K562 (cell line): ENCODE data around the gene PPP1R16B. TPM values are rescaled to one million over a fixed set of nuclear protein-coding genes. Genes with fewer than 3 reads are reported as not detected.

Experiments used
- ATAC-seq: fragments of 200-7000 bp; cut with Tn5 transposase; 3 replicates; pipeline ENCODE4 v1.9.1; 2020; ENCODE audit warnings: moderate library complexity
- BruUV-seq: library from RNA; stranded (reverse); fragments of 400-500 nt; replicated peaks from 2 replicates; lab custom pipeline; 2021; lab: Mats Ljungman, UMichigan
- CTCF ChIA-PET: fragments of 300-600 bp; formaldehyde crosslinking; extraction: SDS; loops from one replicate; lab custom pipeline; 2021; ENCODE audit warnings: low intra/inter-chr PET ratio; lab: Yijun Ruan, JAX
- POLR2A ChIA-PET: fragments of 300-600, 350-650 bp; sonication (Branson Sonifier 250); formaldehyde crosslinking; extraction: SDS; loops from one replicate; lab custom pipeline; 2021; ENCODE audit warnings: antibody characterized with exemption, inconsistent platforms; lab: Yijun Ruan, JAX
- DNase-seq, 4 experiments: peaks; one replicate each; pipeline versions ENCODE4 v3.0.0 to v3.0.0-alpha.2; 2011 to 2018; ENCODE audit warnings: low spot score in 3 of 4, mixed read lengths in 3 of 4; ENCODE audit errors: extremely low read depth in 1 of 4
- FAIRE-seq: peaks from 2 replicates; lab custom pipeline; 2011; peaks lifted over from hg19 to GRCh38; lab: Jason Lieb, UNC
- H2AFZ ChIP-seq: 2 replicates; pipeline ENCODE4 v1.6.0; 2011; ENCODE audit warnings: low read depth, low read length, control low read depth, inconsistent platforms
- H3K27ac ChIP-seq: fragments of 200-600 bp; 3 replicates; pipeline ENCODE4 v1.8.0; 2011; ENCODE audit warnings: low read depth, mild to moderate bottlenecking, control low read depth, inconsistent platforms, low read length, moderate library complexity, mixed read lengths; ENCODE audit errors: extremely low read depth
- H3K27me3 ChIP-seq, 2 experiments: fragments of 300-600 bp in 1 of 2; 2 replicates in 1 of 2; 3 replicates in 1 of 2; pipeline versions ENCODE4 v1.6.0 to v1.8.0; 2011; ENCODE audit warnings: inconsistent platforms in 2 of 2, low read length in 2 of 2, mild to moderate bottlenecking in 1 of 2, mixed read lengths in 1 of 2, moderate library complexity in 1 of 2; ENCODE audit not compliant: control insufficient read depth in 2 of 2, insufficient read depth in 2 of 2
- H3K36me3 ChIP-seq: fragments of 300-600 bp; 3 replicates; pipeline ENCODE4 v1.8.0; 2011; ENCODE audit warnings: mild to moderate bottlenecking, low read length, inconsistent platforms; ENCODE audit not compliant: control insufficient read depth, insufficient read depth
- H3K4me1 ChIP-seq, 2 experiments: fragments of 200-600 bp in 1 of 2; replicated peaks in 1 of 2; 2 replicates in 1 of 2; 3 replicates in 1 of 2; pipeline versions ENCODE4 v1.5.1 to v1.8.0; 2011; ENCODE audit warnings: inconsistent platforms in 2 of 2, low read length in 2 of 2, mild to moderate bottlenecking in 1 of 2, mixed read lengths in 1 of 2, moderate library complexity in 1 of 2; ENCODE audit not compliant: control insufficient read depth in 2 of 2, insufficient read depth in 2 of 2
- H3K4me2 ChIP-seq: 2 replicates; pipeline ENCODE4 v1.6.1; 2011; ENCODE audit warnings: low read length, control low read depth, inconsistent platforms, mixed read lengths; ENCODE audit not compliant: insufficient read depth
- H3K4me3 ChIP-seq: fragments of 200-600 bp; sonication (generic), shearing (Covaris generic); 2 replicates; pipeline ENCODE4 v1.5.1; 2016; ENCODE audit warnings: control low read depth, inconsistent platforms
- H3K79me2 ChIP-seq: fragments of 200-600 bp; 3 replicates; pipeline ENCODE4 v1.8.0; 2011; ENCODE audit warnings: low read length, inconsistent platforms; ENCODE audit not compliant: control insufficient read depth, insufficient read depth
- H3K9ac ChIP-seq, 2 experiments: 2 replicates each; pipeline versions ENCODE4 v1.6.0 to v1.6.1; 2011; ENCODE audit warnings: low read depth in 2 of 2, low read length in 2 of 2, control low read depth in 1 of 2, inconsistent platforms in 1 of 2, mild to moderate bottlenecking in 1 of 2, mixed read lengths in 1 of 2; ENCODE audit not compliant: insufficient read depth in 1 of 2
- H3K9me1 ChIP-seq: one replicate; pipeline ENCODE4 v1.6.0; 2011; ENCODE audit warnings: inconsistent platforms, mild to moderate bottlenecking, low read length, moderate library complexity; ENCODE audit not compliant: control insufficient read depth, insufficient read depth
- H3K9me3 ChIP-seq: replicated peaks from 2 replicates; pipeline ENCODE4 v1.5.1; 2011; ENCODE audit warnings: low read depth, low read length, inconsistent platforms; ENCODE audit not compliant: control insufficient read depth, insufficient read depth
- H4K20me1 ChIP-seq: replicated peaks from 2 replicates; pipeline ENCODE4 v1.6.1; 2011; ENCODE audit warnings: low read length, inconsistent platforms, mixed read lengths; ENCODE audit not compliant: control insufficient read depth, insufficient read depth
- ARHGAP35 ChIP-seq: fragments of 450-650 bp; IDR thresholded peaks from 2 replicates; pipeline ENCODE4 v1.6.1; 2018; ENCODE audit not compliant: partially characterized antibody
- ASH1L ChIP-seq: fragments of 450-650 bp; IDR thresholded peaks from 2 replicates; pipeline ENCODE4 v1.6.1; 2018; ENCODE audit warnings: borderline replicate concordance, mild to moderate bottlenecking, low read depth; ENCODE audit not compliant: partially characterized antibody
- ELF1 ChIP-seq: fragments of 200-800 bp; sonication (Bioruptor generic); IDR thresholded peaks from 2 replicates; pipeline ENCODE4 v1.6.1; 2016; ENCODE audit warnings: missing genetic modification characterization, missing compliant biosample characterization
- FOXP4 ChIP-seq: sonication (generic); formaldehyde crosslinking; IDR thresholded peaks from 2 replicates; pipeline ENCODE4 v1.8.0; 2022; ENCODE audit warnings: mild to moderate bottlenecking, missing genetic modification reagents, borderline replicate concordance
- IRF9 ChIP-seq: fragments of 450-650 bp; IDR thresholded peaks from 2 replicates; pipeline ENCODE4 v1.6.1; 2016; ENCODE audit warnings: missing biosample characterization, missing genetic modification characterization
- PRPF4 ChIP-seq: fragments of 200-400 bp; formaldehyde crosslinking; IDR thresholded peaks from one replicate; pipeline ENCODE4 v1.6.1; 2017; ENCODE audit warnings: low read length, low read depth, mild to moderate bottlenecking; ENCODE audit not compliant: insufficient read depth, poor library complexity, severe bottlenecking
- RBM34 ChIP-seq: fragments of 200-400 bp; formaldehyde crosslinking; IDR thresholded peaks from 2 replicates; pipeline ENCODE4 v1.6.1; 2018; ENCODE audit warnings: low read length, borderline replicate concordance; ENCODE audit not compliant: insufficient read depth
- RCOR1 ChIP-seq, 2 experiments: IDR thresholded peaks; 2 replicates each; pipeline ENCODE4 v1.6.1; 2012; ENCODE audit warnings: low read depth in 2 of 2, low read length in 2 of 2, borderline replicate concordance in 1 of 2, improper control_type of control experiment in 1 of 2
- SNIP1 ChIP-seq: fragments of 450-650 bp; IDR thresholded peaks from 2 replicates; pipeline ENCODE4 v1.7.1; 2017; ENCODE audit warnings: low read depth, mild to moderate bottlenecking
- ZBTB49 ChIP-seq: sonication (generic); formaldehyde crosslinking; IDR thresholded peaks from 2 replicates; pipeline ENCODE4 v1.8.0; 2022; ENCODE audit warnings: missing genetic modification reagents, mild to moderate bottlenecking, borderline replicate concordance
- ZNF277 ChIP-seq: fragments of 250-450 bp; sonication (Bioruptor Pico); IDR thresholded peaks from 2 replicates; pipeline ENCODE4 v1.8.0; 2022; ENCODE audit warnings: inconsistent platforms, mild to moderate bottlenecking, moderate library complexity, borderline replicate concordance
- ZNF551 ChIP-seq: fragments of 250-450 bp; sonication (Bioruptor Pico); IDR thresholded peaks from 2 replicates; pipeline ENCODE4 v1.5.0; 2021; ENCODE audit warnings: mild to moderate bottlenecking, moderate library complexity
- WGBS: fragments of 100-300 bp; shearing (Covaris generic); methylation state at CpG from one replicate; pipeline ENCODE4 v1.1.6; 2016; ENCODE audit warnings: low coverage, mixed read lengths; ENCODE audit not compliant: insufficient coverage; ENCODE audit errors: missing lambda C conversion rate; 5-methylcytosine and 5-hydroxymethylcytosine counted together
- in situ Hi-C: fragments of 300-500 bp; cut with MboI; formaldehyde crosslinking; loops from 4 replicates; pipeline ENCODE4 v1.15.0; 2018; ENCODE audit warnings: inconsistent platforms, mixed read lengths
- intact Hi-C: fragments of 100-400 bp; cut with micrococcal nuclease; formaldehyde crosslinking; loops from 2 replicates; pipeline ENCODE4 v1.14.2; 2022
- polyA plus RNA-seq, 8 experiments: library from polyadenylated mRNA; depleted of rRNA in 4 of 8; stranded (reverse) in 5 of 8; unstranded in 3 of 8; fragments of >200 nt; fragmentation: Nextera tagmentation in 2 of 8; fragmentation: Illumina TruSeq in 1 of 8; extraction: Ambion mirVana in 2 of 8; extraction: Trizol in 1 of 8; gene quantifications; 2 replicates each; pipeline versions ENCODE4 v1.2.1 to v1.2.3, GENCODE V29; 2011 to 2014; ENCODE audit warnings: inconsistent platforms in 1 of 8, missing spikeins in 1 of 8
- total RNA-seq, 7 experiments: library from RNA; depleted of rRNA in 6 of 7; stranded (reverse); fragments of >200 nt in 6 of 7; fragmentation: Illumina TruSeq in 2 of 7; extraction: Trizol in 2 of 7; gene quantifications; 2 replicates each; pipeline versions ENCODE4 v1.2.1 to v1.2.3, GENCODE V29; 2011 to 2021; ENCODE audit warnings: low replicate concordance in 1 of 7

PPP1R16B gene
- total and polyA plus RNA-seq, 9 of the 15 experiments (the other 6 are each of a cell fraction or from before 2014, with no cell fraction given), result 1.5 to 11.5 (median 6.8) TPM

GRCh38 chr20:38811769-38812168, 6.3 kb downstream of the PPP1R16B start:
- H3K9me3 ChIP-seq, result no peaks in the 10 kb centered on the region
- no peaks in the 10 kb centered on the region for H3K9me1 ChIP-seq
- ATAC-seq, result no peak
- no peak overlapping the region for H2AFZ ChIP-seq
- intact Hi-C loops, result no loop called here
- no peak overlapping the region for H3K27ac ChIP-seq
- H3K79me2 ChIP-seq, result no peaks in the 10 kb centered on the region; the same call in 2 of the 3 replicates
- BruUV-seq, result no TSS peak
- peaks cover 0 to 8% of the 10 kb centered on the region in 2 experiments; a peak in 2 of 5 replicates for H3K27me3 ChIP-seq
- CTCF ChIA-PET, result no interaction called here
- H3K4me2 ChIP-seq, result no peak overlapping the region
- no peaks in the 10 kb centered on the region for H3K36me3 ChIP-seq
- H4K20me1 ChIP-seq, result no peaks in the 10 kb centered on the region; the same call in 1 of the 2 replicates
- in situ Hi-C loops, result no loop called here
- POLR2A ChIA-PET, result interaction anchor here (1.3 kb wide), 1 partner anchor 10 kb away, joined by 3 read pairs; no protein-coding TSS in a partner anchor
- TF ChIP-seq ARHGAP35 (no peak), ZBTB49 (CRISPR knock-in tag) (no peak), RCOR1 (IDR thresholded peaks at IDR 0.05; ENCODE audit: borderline replicate concordance in 1 of 2, low read depth in 2 of 2, low read length in 2 of 2) (no peak), ZNF551 (CRISPR knock-in tag) (no peak), ELF1 (no peak), SNIP1 (no peak), IRF9 (tag) (no peak), ASH1L (no peak), ZNF277 (no peak), PRPF4 (no peak), FOXP4 (no peak), RBM34 (no peak)
- TF ChIP-seq, all 486 proteins: peak for 0
- WGBS, result 15% methylated on average over 4 of the region's 4 CpGs
- H3K4me3 ChIP-seq, result no peak overlapping the region
- FAIRE-seq (no peak), DNase-seq (no peak)
- no peak overlapping the region for H3K9ac ChIP-seq
- H3K4me1 ChIP-seq, result peaks cover 0 to 6% of the 10 kb centered on the region in 2 experiments; a peak in 3 of 5 replicates
